Measurements from ENCODE around the gene ANKS3.
A peak's percentile ranks its signal among the peaks of the same experiment; 100 is the strongest.
"Not testable (repeated sequence)": the region's sequence is repeated elsewhere in the genome, so short reads cannot be mapped to it uniquely, and the experiment has no call there.

The ANKS3 gene

GRCh38 chr16:4654964-4655590 is 79.0 kb downstream of the ANKS3 start:
- no peak overlapping the region for H3K4me3 ChIP-seq (ENCODE audit: low read depth, low read length)
- no peak for DNase-seq (ENCODE audit: low read depth, low spot score)
- in situ Hi-C loops (cut with HindIII; ENCODE audit: low sequenced_read_pairs), result no loop called here
- no peak for TF ChIP-seq CTCF (IDR thresholded peaks at IDR 0.05; ENCODE audit: low read depth, low read length)

GRCh38 chr16:4654011-4654963 is 79.8 kb downstream of the ANKS3 start:
- TF ChIP-seq CTCF (IDR thresholded peaks at IDR 0.05; ENCODE audit: low read depth, low read length), result no peak
- in situ Hi-C loops (cut with HindIII; ENCODE audit: low sequenced_read_pairs), result no loop called here

GRCh38 chr16:4652561-4652960 is 81.5 kb downstream of the ANKS3 start:
- no peak overlapping the region for H3K4me3 ChIP-seq (ENCODE audit: low read depth, low read length)
- in situ Hi-C loops (cut with HindIII; ENCODE audit: low sequenced_read_pairs), result no loop called here
- no peak for TF ChIP-seq CTCF (IDR thresholded peaks at IDR 0.05; ENCODE audit: low read depth, low read length)
- no peak for DNase-seq (ENCODE audit: low read depth, low spot score)

More at GRCh38 chr16:4654011-4654963, 79.8 kb downstream of the ANKS3 start:
- no peak for DNase-seq (ENCODE audit: low read depth, low spot score)
- H3K4me3 ChIP-seq (ENCODE audit: low read depth, low read length), result no peak overlapping the region

GRCh38 chr16:4651827-4652226 is 82.2 kb downstream of the ANKS3 start:
- TF ChIP-seq CTCF (IDR thresholded peaks at IDR 0.05; ENCODE audit: low read depth, low read length), result no peak
- DNase-seq (ENCODE audit: low read depth, low spot score), result no peak
- in situ Hi-C loops (cut with HindIII; ENCODE audit: low sequenced_read_pairs), result no loop called here
- H3K4me3 ChIP-seq (ENCODE audit: low read depth, low read length), result no peak overlapping the region

GRCh38 chr16:4650443-4651074 is 83.5 kb downstream of the ANKS3 start:
- H3K4me3 ChIP-seq (ENCODE audit: low read depth, low read length); in situ Hi-C loops (cut with HindIII; ENCODE audit: low sequenced_read_pairs): not testable (repeated sequence)
- TF ChIP-seq CTCF (IDR thresholded peaks at IDR 0.05; ENCODE audit: low read depth, low read length), result peak; percentile 77

GRCh38 chr16:4649744-4650442 is 84.2 kb downstream of the ANKS3 start:
- in situ Hi-C loops (cut with HindIII; ENCODE audit: low sequenced_read_pairs), result no loop called here
- no peak overlapping the region for H3K4me3 ChIP-seq (ENCODE audit: low read depth, low read length)
- DNase-seq (ENCODE audit: low read depth, low spot score), result no peak
- no peak for TF ChIP-seq CTCF (IDR thresholded peaks at IDR 0.05; ENCODE audit: low read depth, low read length)

More at GRCh38 chr16:4650443-4651074, 83.5 kb downstream of the ANKS3 start:
- DNase-seq (ENCODE audit: low read depth, low spot score), result peak; percentile 13

Data from astrocyte of the spinal cord (primary cell).